ENCODE data around the gene SMARCA4.

The SMARCA4 gene

DNA sequence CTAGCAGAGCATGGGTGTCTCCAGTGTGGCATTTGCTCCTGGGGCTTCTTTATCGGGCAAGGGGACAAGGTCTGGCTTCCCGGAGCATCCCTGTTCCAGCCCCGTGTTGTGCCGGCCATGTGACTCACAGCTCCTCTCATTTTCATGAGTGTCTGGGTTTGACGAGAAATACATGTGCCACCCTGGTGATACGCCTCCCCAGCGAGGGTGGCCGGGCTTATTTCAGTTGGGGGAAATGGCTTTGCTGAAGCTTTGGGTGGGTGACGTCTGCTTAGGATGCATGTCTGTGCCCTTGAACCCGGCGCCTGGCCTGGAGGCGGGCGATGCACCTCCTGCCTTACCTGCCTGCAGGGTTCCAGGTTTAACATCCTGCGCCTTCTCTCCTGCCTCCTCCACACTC, 66.6 kb downstream of the SMARCA4 start:
- Histone ChIP-seq H3K79me1 (ENCODE audit: low read depth, low read length) (peaks cover 7% of the 10 kb centered on the region), H3K14ac (ENCODE audit: low read length) (no peak overlapping the region), H3K4me3 (ENCODE audit: low read length in 2 of 2) (no peak overlapping the region), H4K8ac (ENCODE audit: low read depth, low read length) (no peak overlapping the region), H3K36me3 (replicated peaks in 1 of 2; ENCODE audit: control insufficient read depth in 2 of 2, insufficient read depth in 2 of 2, low read length in 2 of 2) (peaks cover 87 to 98% of the 10 kb centered on the region in 2 donors), H3K23ac (ENCODE audit: low read depth, low read length, poor library complexity) (no peak overlapping the region), H2AFZ (ENCODE audit: low read length) (no peak overlapping the region), H3K9me3 (replicated peaks in 1 of 2; ENCODE audit: control insufficient read depth in 2 of 2, insufficient read depth in 1 of 2, low read depth in 1 of 2, low read length in 2 of 2) (peaks cover 0 to 2% of the 10 kb centered on the region in 2 donors), H3K4me1 (ENCODE audit: control insufficient read depth in 2 of 2, insufficient read depth in 1 of 2, low read depth in 1 of 2, low read length in 2 of 2) (no peaks in the 10 kb centered on the region), H3K4me2 (ENCODE audit: insufficient read depth, low read length, poor library complexity, severe bottlenecking) (no peak overlapping the region), H3K4ac (ENCODE audit: low read length) (no peak overlapping the region), H2BK12ac (ENCODE audit: low read length) (no peak overlapping the region), H3K27me3 (ENCODE audit: control insufficient read depth in 3 of 3, insufficient read depth in 3 of 3, low read depth in 1 of 3, low read length in 3 of 3) (no peaks in the 10 kb centered on the region), H3K18ac (ENCODE audit: low read length) (no peak overlapping the region), H3K9ac (ENCODE audit: low read depth, low read length, poor library complexity) (no peak overlapping the region), H3K27ac (replicated peaks; ENCODE audit: low read length) (no peak overlapping the region), H2BK15ac (ENCODE audit: low read length) (no peak overlapping the region), H2BK120ac (ENCODE audit: low read depth, low read length) (no peak overlapping the region), H4K91ac (ENCODE audit: low read depth, low read length, poor library complexity) (no peak overlapping the region), H2AK5ac (ENCODE audit: low read depth, low read length) (no peak overlapping the region), H2BK5ac (ENCODE audit: low read length) (peak overlapping the region; percentile 10)
- DNase-seq (ENCODE audit: low spot score) = no peak
- WGBS, 2 donors (ENCODE audit: extremely low coverage in 2 of 2, insufficient read length in 2 of 2, insufficient replicate concordance in 1 of 2) = no CpG with 5 or more reads among the region's 14 CpGs

DNA sequence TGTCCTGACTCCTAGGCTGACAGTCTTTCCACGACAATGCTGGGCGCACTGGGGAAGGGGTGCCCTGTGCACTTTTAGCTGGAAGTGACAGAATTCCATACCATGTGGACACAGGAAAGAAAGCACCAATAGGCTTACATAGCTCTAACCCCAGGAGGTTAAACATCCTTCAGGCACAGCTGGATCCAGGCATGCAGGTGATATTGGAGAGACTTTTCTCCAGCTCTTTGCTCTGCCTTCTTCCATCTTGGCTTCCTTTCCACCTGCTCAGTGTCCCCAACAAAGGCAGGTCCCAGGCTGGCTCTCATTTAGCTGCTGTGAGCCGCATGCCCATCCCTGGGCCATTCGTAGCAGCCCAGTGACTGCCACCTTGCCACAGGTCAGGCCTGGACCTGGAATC, 67.3 kb downstream of the SMARCA4 start:
- peaks cover 88 to 98% of the 10 kb centered on the region in 2 donors for H3K36me3 ChIP-seq (replicated peaks in 1 of 2; ENCODE audit: control insufficient read depth in 2 of 2, insufficient read depth in 2 of 2, low read length in 2 of 2)
- no peak overlapping the region for H3K27ac ChIP-seq (replicated peaks; ENCODE audit: low read length)
- H3K79me1 ChIP-seq (ENCODE audit: low read depth, low read length) = peaks cover 7% of the 10 kb centered on the region
- no peak overlapping the region for H2AFZ ChIP-seq (ENCODE audit: low read length)
- H2BK5ac ChIP-seq (ENCODE audit: low read length) = peak overlapping the region; percentile 59
- H3K14ac ChIP-seq (ENCODE audit: low read length) = no peak overlapping the region
- no peak overlapping the region for H2BK15ac ChIP-seq (ENCODE audit: low read length)
- H3K4ac ChIP-seq (ENCODE audit: low read length) = no peak overlapping the region
- H3K18ac ChIP-seq (ENCODE audit: low read length) = no peak overlapping the region
- H3K4me1 ChIP-seq (ENCODE audit: control insufficient read depth in 2 of 2, insufficient read depth in 1 of 2, low read depth in 1 of 2, low read length in 2 of 2) = no peaks in the 10 kb centered on the region
- H4K91ac ChIP-seq (ENCODE audit: low read depth, low read length, poor library complexity) = no peak overlapping the region
- no peaks in the 10 kb centered on the region for H3K27me3 ChIP-seq (ENCODE audit: control insufficient read depth in 3 of 3, insufficient read depth in 3 of 3, low read depth in 1 of 3, low read length in 3 of 3)
- no peak overlapping the region for H2BK120ac ChIP-seq (ENCODE audit: low read depth, low read length)
- H2BK12ac ChIP-seq (ENCODE audit: low read length) = peak overlapping the region; percentile 50
- DNase-seq (ENCODE audit: low spot score) = no peak
- H4K8ac ChIP-seq (ENCODE audit: low read depth, low read length) = no peak overlapping the region
- no CpG with 5 or more reads among the region's 4 CpGs for WGBS, 2 donors (ENCODE audit: extremely low coverage in 2 of 2, insufficient read length in 2 of 2, insufficient replicate concordance in 1 of 2)
- no peak overlapping the region for H3K4me2 ChIP-seq (ENCODE audit: insufficient read depth, low read length, poor library complexity, severe bottlenecking)
- peak overlapping the region; percentile 67 for H3K23ac ChIP-seq (ENCODE audit: low read depth, low read length, poor library complexity)
- H3K9me3 ChIP-seq (replicated peaks in 1 of 2; ENCODE audit: control insufficient read depth in 2 of 2, insufficient read depth in 1 of 2, low read depth in 1 of 2, low read length in 2 of 2) = peaks cover 0 to 2% of the 10 kb centered on the region in 2 donors
- peak overlapping the region in 1 of 2 donors; percentile 38 for H3K4me3 ChIP-seq (ENCODE audit: low read length in 2 of 2)
- H2AK5ac ChIP-seq (ENCODE audit: low read depth, low read length) = no peak overlapping the region
- no peak overlapping the region for H3K9ac ChIP-seq (ENCODE audit: low read depth, low read length, poor library complexity)

DNA sequence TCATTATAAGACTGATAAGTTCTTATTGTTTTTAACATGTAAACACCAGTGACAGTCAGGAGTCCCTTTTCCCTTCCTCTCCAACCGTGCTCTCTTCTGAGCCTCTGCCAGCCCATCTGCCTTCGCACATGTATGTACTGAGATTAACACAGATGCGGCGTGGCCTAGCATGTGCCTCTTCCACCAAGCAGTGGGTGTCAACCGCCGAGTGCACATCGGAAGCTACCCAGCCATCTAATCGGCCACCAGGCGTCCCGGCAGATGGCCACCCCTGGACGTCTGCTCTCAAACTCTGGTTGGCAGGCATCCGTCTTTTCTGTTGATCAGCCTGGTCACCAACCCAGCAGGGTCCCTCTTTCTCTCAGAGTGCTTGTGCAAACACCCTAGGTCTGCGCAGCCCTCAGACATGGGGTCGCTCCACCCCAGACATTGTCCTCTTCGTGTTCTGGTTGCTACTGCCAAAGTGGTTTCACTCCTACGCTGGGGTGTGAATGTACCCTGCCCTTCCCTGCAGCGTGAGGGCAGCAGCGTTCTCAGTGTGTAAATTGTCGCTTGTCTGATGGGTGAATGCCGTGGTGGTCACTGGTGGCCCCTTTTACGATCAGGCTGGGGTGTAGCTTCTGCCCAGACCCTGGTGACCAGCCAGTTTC, 70.7 kb downstream of the SMARCA4 start:
- no peak for DNase-seq (ENCODE audit: low spot score)
- Histone ChIP-seq H2AFZ (ENCODE audit: low read length) (no peak overlapping the region), H3K4me2 (ENCODE audit: insufficient read depth, low read length, poor library complexity, severe bottlenecking) (no peak overlapping the region), H3K9ac (ENCODE audit: low read depth, low read length, poor library complexity) (no peak overlapping the region), H3K4me1 (ENCODE audit: control insufficient read depth in 2 of 2, insufficient read depth in 1 of 2, low read depth in 1 of 2, low read length in 2 of 2) (no peaks in the 10 kb centered on the region), H3K36me3 (replicated peaks in 1 of 2; ENCODE audit: control insufficient read depth in 2 of 2, insufficient read depth in 2 of 2, low read length in 2 of 2) (peaks cover 92 to 100% of the 10 kb centered on the region in 2 donors), H3K4me3 (ENCODE audit: low read length in 2 of 2) (peak overlapping the region in 1 of 2 donors; percentile 34), H2BK5ac (ENCODE audit: low read length) (no peak overlapping the region), H3K27me3 (ENCODE audit: control insufficient read depth in 3 of 3, insufficient read depth in 3 of 3, low read depth in 1 of 3, low read length in 3 of 3) (no peaks in the 10 kb centered on the region), H3K27ac (replicated peaks; ENCODE audit: low read length) (no peak overlapping the region), H3K4ac (ENCODE audit: low read length) (no peak overlapping the region), H3K79me1 (ENCODE audit: low read depth, low read length) (peaks cover 7% of the 10 kb centered on the region), H2BK12ac (ENCODE audit: low read length) (no peak overlapping the region), H4K8ac (ENCODE audit: low read depth, low read length) (no peak overlapping the region), H3K9me3 (replicated peaks in 1 of 2; ENCODE audit: control insufficient read depth in 2 of 2, insufficient read depth in 1 of 2, low read depth in 1 of 2, low read length in 2 of 2) (peaks cover 0 to 2% of the 10 kb centered on the region in 2 donors), H2AK5ac (ENCODE audit: low read depth, low read length) (no peak overlapping the region), H4K91ac (ENCODE audit: low read depth, low read length, poor library complexity) (no peak overlapping the region), H2BK120ac (ENCODE audit: low read depth, low read length) (no peak overlapping the region), H3K14ac (ENCODE audit: low read length) (no peak overlapping the region), H2BK15ac (ENCODE audit: low read length) (no peak overlapping the region), H3K18ac (ENCODE audit: low read length) (no peak overlapping the region), H3K23ac (ENCODE audit: low read depth, low read length, poor library complexity) (no peak overlapping the region)
- WGBS, 2 donors (ENCODE audit: extremely low coverage in 2 of 2, insufficient read length in 2 of 2, insufficient replicate concordance in 1 of 2) = no CpG with 5 or more reads among the region's 21 CpGs

DNA sequence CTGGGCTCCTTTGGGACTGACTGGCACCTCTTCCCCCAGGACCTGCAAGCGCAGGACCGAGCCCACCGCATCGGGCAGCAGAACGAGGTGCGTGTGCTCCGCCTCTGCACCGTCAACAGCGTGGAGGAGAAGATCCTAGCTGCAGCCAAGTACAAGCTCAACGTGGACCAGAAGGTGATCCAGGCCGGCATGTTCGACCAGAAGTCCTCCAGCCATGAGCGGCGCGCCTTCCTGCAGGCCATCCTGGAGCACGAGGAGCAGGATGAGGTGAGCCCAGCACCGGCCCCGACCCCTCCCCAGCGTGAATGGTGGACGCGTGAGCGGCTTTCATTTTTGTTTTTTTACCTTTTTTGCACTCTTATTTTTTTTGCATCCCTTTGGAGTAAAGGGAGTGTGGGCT, 72.4 kb downstream of the SMARCA4 start:
- H3K4ac ChIP-seq (ENCODE audit: low read length) = no peak overlapping the region
- no peak overlapping the region for H3K18ac ChIP-seq (ENCODE audit: low read length)
- WGBS, 2 donors (ENCODE audit: extremely low coverage in 2 of 2, insufficient read length in 2 of 2, insufficient replicate concordance in 1 of 2) = no CpG with 5 or more reads among the region's 22 CpGs
- peaks cover 92 to 100% of the 10 kb centered on the region in 2 donors for H3K36me3 ChIP-seq (replicated peaks in 1 of 2; ENCODE audit: control insufficient read depth in 2 of 2, insufficient read depth in 2 of 2, low read length in 2 of 2)
- no peak overlapping the region for H3K27ac ChIP-seq (replicated peaks; ENCODE audit: low read length)
- no peak overlapping the region for H2BK12ac ChIP-seq (ENCODE audit: low read length)
- H3K27me3 ChIP-seq (ENCODE audit: control insufficient read depth in 3 of 3, insufficient read depth in 3 of 3, low read depth in 1 of 3, low read length in 3 of 3) = no peaks in the 10 kb centered on the region
- no peak overlapping the region for H2AFZ ChIP-seq (ENCODE audit: low read length)
- H4K8ac ChIP-seq (ENCODE audit: low read depth, low read length) = peak overlapping the region; percentile 32
- no peak for DNase-seq (ENCODE audit: low spot score)
- no peaks in the 10 kb centered on the region for H3K4me1 ChIP-seq (ENCODE audit: control insufficient read depth in 2 of 2, insufficient read depth in 1 of 2, low read depth in 1 of 2, low read length in 2 of 2)
- no peak overlapping the region for H2AK5ac ChIP-seq (ENCODE audit: low read depth, low read length)
- no peak overlapping the region for H3K23ac ChIP-seq (ENCODE audit: low read depth, low read length, poor library complexity)
- no peak overlapping the region for H2BK120ac ChIP-seq (ENCODE audit: low read depth, low read length)
- H3K79me1 ChIP-seq (ENCODE audit: low read depth, low read length) = peaks cover 7% of the 10 kb centered on the region
- H3K9me3 ChIP-seq (replicated peaks in 1 of 2; ENCODE audit: control insufficient read depth in 2 of 2, insufficient read depth in 1 of 2, low read depth in 1 of 2, low read length in 2 of 2) = peaks cover 0 to 2% of the 10 kb centered on the region in 2 donors
- H3K9ac ChIP-seq (ENCODE audit: low read depth, low read length, poor library complexity) = peak overlapping the region; percentile 40
- H3K4me3 ChIP-seq (ENCODE audit: low read length in 2 of 2) = no peak overlapping the region
- H2BK15ac ChIP-seq (ENCODE audit: low read length) = no peak overlapping the region
- peak overlapping the region; percentile 94 for H4K91ac ChIP-seq (ENCODE audit: low read depth, low read length, poor library complexity)
- H3K14ac ChIP-seq (ENCODE audit: low read length) = peak overlapping the region; percentile 6
- no peak overlapping the region for H2BK5ac ChIP-seq (ENCODE audit: low read length)
- no peak overlapping the region for H3K4me2 ChIP-seq (ENCODE audit: insufficient read depth, low read length, poor library complexity, severe bottlenecking)

All from neuronal stem cell (in vitro differentiated cells).